ENCODE data around the gene ZNF423.
A peak's percentile ranks its signal among the peaks of the same experiment; 100 is the strongest.

Gene ZNF423

DNA sequence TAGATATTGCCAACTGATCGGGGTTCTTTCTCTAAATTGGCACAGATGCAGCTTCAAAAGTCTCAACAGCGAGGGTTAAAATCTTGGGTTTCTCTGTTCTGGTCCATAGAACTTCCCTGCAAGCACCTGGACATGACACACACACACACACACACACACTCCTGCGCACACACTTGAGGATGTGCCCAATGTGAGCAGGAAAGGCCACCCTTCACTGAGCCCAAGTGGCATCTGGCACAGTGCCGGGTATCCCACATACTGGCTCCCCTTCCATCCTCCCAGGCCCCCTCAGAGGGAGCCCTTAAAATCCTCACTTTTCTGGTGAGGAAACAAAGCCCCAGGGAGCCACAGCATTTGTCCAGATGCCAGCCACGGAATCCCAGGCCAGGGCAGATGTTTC lies 55.5 kb downstream of the ZNF423 start:
- Histone ChIP-seq H2BK120ac (ENCODE audit: low read depth, low read length) (no peak overlapping the region), H3K27me3 (ENCODE audit: control insufficient read depth in 1 of 2, insufficient read depth in 1 of 2, low read length in 2 of 2) (peaks cover 0 to 21% of the 10 kb centered on the region in 2 experiments), H3K9ac (ENCODE audit: low read length) (no peak overlapping the region), H3K14ac (ENCODE audit: low read length in 2 of 2) (no peak overlapping the region), H3K9me3 (ENCODE audit: control insufficient read depth, low read length) (no peaks in the 10 kb centered on the region), H2AFZ (ENCODE audit: low read depth, low read length) (no peak overlapping the region), H3K4me1 (ENCODE audit: control insufficient read depth, insufficient read depth, low read depth, low read length) (no peaks in the 10 kb centered on the region), H3K23ac (ENCODE audit: low read length in 2 of 2) (no peak overlapping the region), H2BK15ac (ENCODE audit: low read depth, poor library complexity, severe bottlenecking) (no peak overlapping the region), H3K27ac (ENCODE audit: low read length, poor library complexity, severe bottlenecking) (no peak overlapping the region), H3K79me1 (replicated peaks; ENCODE audit: low read length, poor library complexity, severe bottlenecking) (no peaks in the 10 kb centered on the region), H4K91ac (ENCODE audit: low read length) (no peak overlapping the region), H2BK5ac (ENCODE audit: low read depth, low read length, poor library complexity, severe bottlenecking) (no peak overlapping the region), H3K18ac (ENCODE audit: low read depth in 1 of 2, low read length in 2 of 2) (no peak overlapping the region), H3K4ac (ENCODE audit: low read depth in 1 of 2, low read length in 2 of 2) (no peak overlapping the region), H2AK5ac (ENCODE audit: low read length, severe bottlenecking) (no peak overlapping the region), H3K4me3 (ENCODE audit: insufficient read depth in 1 of 2, low read depth in 1 of 2, low read length in 2 of 2) (no peak overlapping the region), H2BK12ac (ENCODE audit: low read length in 2 of 2) (no peak overlapping the region), H4K8ac (ENCODE audit: low read length) (no peak overlapping the region), H3K36me3 (ENCODE audit: control insufficient read depth in 1 of 2, insufficient read depth in 2 of 2, low read depth in 1 of 2, low read length in 2 of 2) (no peaks in the 10 kb centered on the region), H3K4me2 (ENCODE audit: low read length, poor library complexity, severe bottlenecking) (no peak overlapping the region)
- no peak for DNase-seq
- WGBS = 91% methylated on average over 5 of the region's 5 CpGs

GRCh38 chr16:49799172-49799571 lies 56.7 kb downstream of the ZNF423 start:
- Histone ChIP-seq H3K9me3 (ENCODE audit: control insufficient read depth, low read length) (no peaks in the 10 kb centered on the region), H3K14ac (ENCODE audit: low read length in 2 of 2) (no peak overlapping the region), H3K36me3 (ENCODE audit: control insufficient read depth in 1 of 2, insufficient read depth in 2 of 2, low read depth in 1 of 2, low read length in 2 of 2) (no peaks in the 10 kb centered on the region), H3K27ac (ENCODE audit: low read length, poor library complexity, severe bottlenecking) (no peak overlapping the region), H3K4me1 (ENCODE audit: control insufficient read depth, insufficient read depth, low read depth, low read length) (no peaks in the 10 kb centered on the region), H2BK15ac (ENCODE audit: low read depth, poor library complexity, severe bottlenecking) (no peak overlapping the region), H2AK5ac (ENCODE audit: low read length, severe bottlenecking) (no peak overlapping the region), H3K23ac (ENCODE audit: low read length in 2 of 2) (no peak overlapping the region), H3K4me3 (ENCODE audit: insufficient read depth in 1 of 2, low read depth in 1 of 2, low read length in 2 of 2) (no peak overlapping the region), H2AFZ (ENCODE audit: low read depth, low read length) (no peak overlapping the region), H3K4me2 (ENCODE audit: low read length, poor library complexity, severe bottlenecking) (no peak overlapping the region), H2BK12ac (ENCODE audit: low read length in 2 of 2) (no peak overlapping the region), H3K9ac (ENCODE audit: low read length) (no peak overlapping the region), H4K91ac (ENCODE audit: low read length) (no peak overlapping the region), H3K79me1 (replicated peaks; ENCODE audit: low read length, poor library complexity, severe bottlenecking) (no peaks in the 10 kb centered on the region), H3K18ac (ENCODE audit: low read depth in 1 of 2, low read length in 2 of 2) (no peak overlapping the region), H3K27me3 (ENCODE audit: control insufficient read depth in 1 of 2, insufficient read depth in 1 of 2, low read length in 2 of 2) (peaks cover 0 to 21% of the 10 kb centered on the region in 2 experiments), H2BK120ac (ENCODE audit: low read depth, low read length) (no peak overlapping the region), H3K4ac (ENCODE audit: low read depth in 1 of 2, low read length in 2 of 2) (no peak overlapping the region), H2BK5ac (ENCODE audit: low read depth, low read length, poor library complexity, severe bottlenecking) (no peak overlapping the region), H4K8ac (ENCODE audit: low read length) (no peak overlapping the region)
- 53% methylated on average over 2 of the region's 4 CpGs for WGBS
- DNase-seq = no peak

- no peak overlapping the region for H3K4ac ChIP-seq (ENCODE audit: low read depth in 1 of 2, low read length in 2 of 2)
- no peaks in the 10 kb centered on the region for H3K9me3 ChIP-seq (ENCODE audit: control insufficient read depth, low read length)
- no peaks in the 10 kb centered on the region for H3K36me3 ChIP-seq (ENCODE audit: control insufficient read depth in 1 of 2, insufficient read depth in 2 of 2, low read depth in 1 of 2, low read length in 2 of 2)
- H3K4me2 ChIP-seq (ENCODE audit: low read length, poor library complexity, severe bottlenecking) = no peak overlapping the region
- H3K18ac ChIP-seq (ENCODE audit: low read depth in 1 of 2, low read length in 2 of 2) = no peak overlapping the region
- H4K91ac ChIP-seq (ENCODE audit: low read length) = no peak overlapping the region
- H2AFZ ChIP-seq (ENCODE audit: low read depth, low read length) = no peak overlapping the region
- H3K4me3 ChIP-seq (ENCODE audit: insufficient read depth in 1 of 2, low read depth in 1 of 2, low read length in 2 of 2) = no peak overlapping the region
- no peak for DNase-seq
- H3K4me1 ChIP-seq (ENCODE audit: control insufficient read depth, insufficient read depth, low read depth, low read length) = no peaks in the 10 kb centered on the region
- peaks cover 3% of the 10 kb centered on the region for H3K79me1 ChIP-seq (replicated peaks; ENCODE audit: low read length, poor library complexity, severe bottlenecking)
- no peak overlapping the region for H3K14ac ChIP-seq (ENCODE audit: low read length in 2 of 2)
- H2BK120ac ChIP-seq (ENCODE audit: low read depth, low read length) = no peak overlapping the region
- no peak overlapping the region for H4K8ac ChIP-seq (ENCODE audit: low read length)
- H2BK12ac ChIP-seq (ENCODE audit: low read length in 2 of 2) = no peak overlapping the region
- H3K27me3 ChIP-seq (ENCODE audit: control insufficient read depth in 1 of 2, insufficient read depth in 1 of 2, low read length in 2 of 2) = peaks cover 3 to 23% of the 10 kb centered on the region in 2 experiments
- no peak overlapping the region for H3K23ac ChIP-seq (ENCODE audit: low read length in 2 of 2)
- H2AK5ac ChIP-seq (ENCODE audit: low read length, severe bottlenecking) = no peak overlapping the region
- no peak overlapping the region for H2BK5ac ChIP-seq (ENCODE audit: low read depth, low read length, poor library complexity, severe bottlenecking)
- no peak overlapping the region for H3K9ac ChIP-seq (ENCODE audit: low read length)
- no peak overlapping the region for H3K27ac ChIP-seq (ENCODE audit: low read length, poor library complexity, severe bottlenecking)
- WGBS = 89% methylated on average over 8 of the region's 8 CpGs
- no peak overlapping the region for H2BK15ac ChIP-seq (ENCODE audit: low read depth, poor library complexity, severe bottlenecking)
These were observed 60.4 kb downstream of the ZNF423 start for GRCh38 chr16:49795513-49795912.

- no peak overlapping the region for H3K4ac ChIP-seq (ENCODE audit: low read depth in 1 of 2, low read length in 2 of 2)
- no peaks in the 10 kb centered on the region for H3K36me3 ChIP-seq (ENCODE audit: control insufficient read depth in 1 of 2, insufficient read depth in 2 of 2, low read depth in 1 of 2, low read length in 2 of 2)
- peaks cover 3 to 9% of the 10 kb centered on the region in 2 experiments for H3K27me3 ChIP-seq (ENCODE audit: control insufficient read depth in 1 of 2, insufficient read depth in 1 of 2, low read length in 2 of 2)
- WGBS = 78% methylated on average over 4 of the region's 11 CpGs
- H2BK15ac ChIP-seq (ENCODE audit: low read depth, poor library complexity, severe bottlenecking) = no peak overlapping the region
- no peak overlapping the region for H3K4me2 ChIP-seq (ENCODE audit: low read length, poor library complexity, severe bottlenecking)
- H3K4me3 ChIP-seq (ENCODE audit: insufficient read depth in 1 of 2, low read depth in 1 of 2, low read length in 2 of 2) = no peak overlapping the region
- no peak overlapping the region for H3K9ac ChIP-seq (ENCODE audit: low read length)
- H3K9me3 ChIP-seq (ENCODE audit: control insufficient read depth, low read length) = no peaks in the 10 kb centered on the region
- no peak overlapping the region for H3K27ac ChIP-seq (ENCODE audit: low read length, poor library complexity, severe bottlenecking)
- H4K8ac ChIP-seq (ENCODE audit: low read length) = no peak overlapping the region
- H2BK5ac ChIP-seq (ENCODE audit: low read depth, low read length, poor library complexity, severe bottlenecking) = no peak overlapping the region
- no peak overlapping the region for H2BK120ac ChIP-seq (ENCODE audit: low read depth, low read length)
- peaks cover 3% of the 10 kb centered on the region for H3K79me1 ChIP-seq (replicated peaks; ENCODE audit: low read length, poor library complexity, severe bottlenecking)
- no peak overlapping the region for H3K18ac ChIP-seq (ENCODE audit: low read depth in 1 of 2, low read length in 2 of 2)
- no peak overlapping the region for H3K23ac ChIP-seq (ENCODE audit: low read length in 2 of 2)
- no peaks in the 10 kb centered on the region for H3K4me1 ChIP-seq (ENCODE audit: control insufficient read depth, insufficient read depth, low read depth, low read length)
- H2AK5ac ChIP-seq (ENCODE audit: low read length, severe bottlenecking) = no peak overlapping the region
- H4K91ac ChIP-seq (ENCODE audit: low read length) = no peak overlapping the region
- no peak overlapping the region for H2AFZ ChIP-seq (ENCODE audit: low read depth, low read length)
- H2BK12ac ChIP-seq (ENCODE audit: low read length in 2 of 2) = no peak overlapping the region
- peak overlapping the region in 1 of 2 experiments; percentile 73 for H3K14ac ChIP-seq (ENCODE audit: low read length in 2 of 2)
- DNase-seq = no peak
These were observed 62.7 kb downstream of the ZNF423 start for GRCh38 chr16:49793244-49793643.

Data from mesenchymal stem cell (in vitro differentiated cells and primary cell).